GM10266 (cell line): ENCODE measurements around the gene CAPN15.
A peak's percentile ranks its signal among the peaks of the same experiment; 100 is the strongest.

Experiments used
- DNase-seq: peaks from one replicate; pipeline ENCODE4 v3.0.0; 2012; ENCODE audit errors: extremely low spot score
- CTCF ChIP-seq: IDR thresholded peaks from 2 replicates; pipeline ENCODE4 v1.5.1; 2012; ENCODE audit warnings: mild to moderate bottlenecking, low read depth; ENCODE audit not compliant: control insufficient read depth, insufficient read depth; ENCODE audit errors: missing control alignments

CAPN15 gene

GRCh38 chr16:590188-590814 lies 62.8 kb downstream of the CAPN15 start:
- DNase-seq: no peak

GRCh38 chr16:590815-591200 lies 63.3 kb downstream of the CAPN15 start:
- no peak for DNase-seq
- TF ChIP-seq CTCF: no peak

More at GRCh38 chr16:590188-590814, 62.8 kb downstream of the CAPN15 start:
- peak; percentile 22 for TF ChIP-seq CTCF

GRCh38 chr16:591231-591630 lies 63.7 kb downstream of the CAPN15 start:
- DNase-seq: no peak
- no peak for TF ChIP-seq CTCF

GRCh38 chr16:591892-592517 lies 64.5 kb downstream of the CAPN15 start:
- DNase-seq: no peak
- no peak for TF ChIP-seq CTCF

GRCh38 chr16:592518-593306 lies 65.2 kb downstream of the CAPN15 start:
- DNase-seq: no peak
- TF ChIP-seq CTCF: no peak

GRCh38 chr16:593406-593805 lies 65.9 kb downstream of the CAPN15 start:
- DNase-seq: no peak
- no peak for TF ChIP-seq CTCF

GRCh38 chr16:593807-594206 lies 66.3 kb downstream of the CAPN15 start:
- TF ChIP-seq CTCF: no peak
- no peak for DNase-seq
